Spleen (tissue), 13 donors: ENCODE data around the gene SLC7A14. TPM values are rescaled to one million over a fixed set of nuclear protein-coding genes. Genes with fewer than 3 reads are reported as not detected.
A peak's percentile ranks its signal among the peaks of the same experiment; 100 is the strongest.

Experiments
- DNase-seq: peaks from one replicate; pipeline ENCODE4 v3.0.0-alpha.2; 2020
- H3K27ac ChIP-seq, 8 donors: fragments of 200-600 bp; sonication (generic) in 7 of 8; 1 replicate in 4 of 8; 2 replicates in 4 of 8; pipeline versions ENCODE4 v1.5.0 to v1.8.0; 2016 to 2021; ENCODE audit warnings: inconsistent platforms in 4 of 8, mild to moderate bottlenecking in 4 of 8, moderate library complexity in 1 of 8
- H3K27me3 ChIP-seq, 7 donors: fragments of 200-600 bp; sonication (generic) in 6 of 7; replicated peaks in 1 of 7; 1 replicate in 4 of 7; 2 replicates in 3 of 7; pipeline versions ENCODE4 v1.5.0 to v1.8.0; 2016 to 2021; ENCODE audit warnings: inconsistent platforms in 3 of 7, mild to moderate bottlenecking in 1 of 7
- H3K36me3 ChIP-seq, 6 donors: fragments of 200-600 bp; sonication (generic) in 5 of 6; 1 replicate in 4 of 6; 2 replicates in 2 of 6; pipeline versions ENCODE4 v1.5.0 to v1.8.0; 2016 to 2021; ENCODE audit warnings: inconsistent platforms in 2 of 6
- H3K4me1 ChIP-seq, 6 donors: fragments of 200-600 bp; sonication (generic) in 5 of 6; 1 replicate in 3 of 6; 2 replicates in 3 of 6; pipeline versions ENCODE4 v1.5.0 to v1.8.0; 2016 to 2021; ENCODE audit warnings: inconsistent platforms in 3 of 6
- H3K4me3 ChIP-seq, 8 donors: fragments of 200-600 bp; sonication (generic) in 7 of 8; 1 replicate in 4 of 8; 2 replicates in 4 of 8; pipeline versions ENCODE4 v1.5.0 to v1.8.0; 2016 to 2021; ENCODE audit warnings: inconsistent platforms in 4 of 8, mild to moderate bottlenecking in 4 of 8, moderate library complexity in 2 of 8
- H3K9me3 ChIP-seq, 8 donors: fragments of 200-600 bp; sonication (generic) in 7 of 8; 1 replicate in 4 of 8; 2 replicates in 4 of 8; pipeline versions ENCODE4 v1.5.0 to v1.8.0; 2016 to 2021; ENCODE audit warnings: inconsistent platforms in 4 of 8
- CTCF ChIP-seq, 11 experiments: fragments of 200-600 bp in 7 of 11; fragments of 450-650 bp in 4 of 11; sonication (generic) in 4 of 11; IDR thresholded peaks in 8 of 11; conservative IDR thresholded peaks in 3 of 11; 1 replicate in 7 of 11; 2 replicates in 4 of 11; pipeline versions ENCODE4 v1.4.0 to v1.8.0; 2016 to 2021; ENCODE audit warnings: antibody characterized with exemption in 11 of 11, inconsistent platforms in 4 of 11, mild to moderate bottlenecking in 1 of 11
- POLR2A ChIP-seq, 3 donors: fragments of 450-650 bp; IDR thresholded peaks; one replicate each; pipeline ENCODE4 v1.5.1; 2017; ENCODE audit warnings: antibody characterized with exemption in 3 of 3, mild to moderate bottlenecking in 1 of 3
- POLR2AphosphoS5 ChIP-seq, 3 donors: sonication (generic); formaldehyde crosslinking; IDR thresholded peaks; one replicate each; pipeline ENCODE4 v1.5.1; 2017; ENCODE audit warnings: antibody characterized with exemption in 3 of 3
- WGBS, 5 donors: extraction: QIAGEN DNeasy Blood & Tissue Kit in 3 of 5; methylation state at CpG; one replicate each; pipeline versions ENCODE4 v1.1.5 to v1.1.7; 2013 to 2018; 5-methylcytosine and 5-hydroxymethylcytosine counted together
- intact Hi-C: fragments of 100-400 bp; cut with DNase I; formaldehyde crosslinking; loops from one replicate; pipeline ENCODE4 v1.15.0; 2023; ENCODE audit warnings: low total_unique reads
- long read RNA-seq, 2 donors: transcript quantifications; one replicate each; lab custom pipeline, GENCODE V29; 2026
- polyA plus RNA-seq, 3 donors: library from polyadenylated mRNA; stranded (reverse); fragments of 200-250 nt; gene quantifications; one replicate each; pipeline ENCODE4 v1.2.1, GENCODE V29; 2013
- total RNA-seq, 7 donors: library from RNA; depleted of rRNA in 3 of 7; stranded (reverse); fragments of >200 nt in 3 of 7; fragmentation: NEBNext Ultra II Directional in 4 of 7; extraction: Animal tissue kit (Norgen Biotek cat#: 25700) in 4 of 7; gene quantifications; one replicate each; pipeline versions ENCODE4 v1.1.0 to v1.2.1, GENCODE V29; 2016 to 2021
- donor health status: healthy with polysubstance abuse.
- donor health status: DM: no; HTN: no; CAD: no; lungs with moderate emphysema.
- donor health status: DM: no; HTN: no; CAD: no.
- donor health status: Bipolar disorder and iron deficiency.
- donor health status: healthy.
- donor health status: DM: no; HTN: no; CAD: no.
- donor health status: DM: yes; HTN: yes; CAD: no.

Gene SLC7A14
- not detected for total RNA-seq
- polyA plus RNA-seq = under 1 TPM in 1 of 3 donors, not detected in 2; under 0.01 TPM
- long read RNA-seq, donor 1 = 0 reads
- long read RNA-seq, donor 2 = 0 reads

- Histone ChIP-seq H3K36me3 (no peaks in the 10 kb centered on the region), H3K27ac (no peak within 1 kb of the TSS), H3K4me3 (peak within 1 kb of the TSS in 2 of 8 donors; percentile 9 to 38), H3K4me1 (peaks cover 0 to 11% (median 2%) of the 10 kb centered on the region in 6 donors), H3K27me3 (peaks cover 6 to 66% (median 41%) of the 10 kb centered on the region in 7 donors), H3K9me3 (peaks cover 0 to 11% (median 0%) of the 10 kb centered on the region in 8 donors)
- no peak for DNase-seq
- no peak for TF ChIP-seq POLR2AphosphoS5 (IDR thresholded peaks at IDR 0.05)
- intact Hi-C loops = no loop called here
- WGBS, 5 donors = 12 to 18% (median 17%) methylated on average over 7 to 12 of the region's 12 CpGs
Observed at GRCh38 chr3:170585937-170586310, at the start of gene SLC7A14. Gene SLC7A14 (minus strand): TSS chr3:170586075. CDS start chr3:170526936, 59,139 bp downstream.

DNA sequence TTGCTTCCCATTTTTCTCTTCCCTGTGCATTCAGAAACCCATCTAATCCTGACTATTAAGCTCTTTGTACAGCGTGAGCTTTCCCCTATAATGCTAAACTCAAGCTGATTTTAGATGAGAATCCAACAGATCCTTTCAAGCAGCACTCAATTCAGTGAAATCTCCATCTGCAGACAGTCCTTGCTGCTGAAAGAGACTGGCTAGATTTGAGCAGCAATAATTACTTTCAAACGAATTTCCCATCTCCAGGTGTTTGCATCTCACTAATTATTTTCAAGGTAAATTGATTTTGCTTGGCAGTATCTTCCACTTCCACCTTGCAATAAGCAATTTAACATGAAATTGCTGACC is 49.5 kb upstream of the SLC7A14 start:
- H3K27ac ChIP-seq = no peak overlapping the region
- H3K4me1 ChIP-seq = no peaks in the 10 kb centered on the region
- WGBS, 5 donors = 50 to 69% (median 64%) methylated on average over 2 of the region's 2 CpGs
- no peak overlapping the region for H3K4me3 ChIP-seq
- no peaks in the 10 kb centered on the region for H3K36me3 ChIP-seq
- no peak for DNase-seq
- peaks cover 0 to 22% (median 0%) of the 10 kb centered on the region in 7 donors for H3K27me3 ChIP-seq
- no peak for TF ChIP-seq CTCF (IDR thresholded peaks at IDR 0.05 in 8 of 11, conservative IDR thresholded peaks at IDR 0.05 in 3 of 11)
- no peak for TF ChIP-seq POLR2A (IDR thresholded peaks at IDR 0.05)
- no peak for TF ChIP-seq POLR2AphosphoS5 (IDR thresholded peaks at IDR 0.05)
- H3K9me3 ChIP-seq = no peaks in the 10 kb centered on the region
- intact Hi-C loops = no loop called here

- Histone ChIP-seq H3K9me3 (no peaks in the 10 kb centered on the region), H3K27me3 (peaks cover 0 to 27% (median 0%) of the 10 kb centered on the region in 7 donors), H3K36me3 (no peaks in the 10 kb centered on the region), H3K4me1 (no peaks in the 10 kb centered on the region), H3K4me3 (no peak overlapping the region), H3K27ac (no peak overlapping the region)
- TF ChIP-seq POLR2AphosphoS5 (IDR thresholded peaks at IDR 0.05) (no peak), CTCF (IDR thresholded peaks at IDR 0.05 in 8 of 11, conservative IDR thresholded peaks at IDR 0.05 in 3 of 11) (no peak), POLR2A (IDR thresholded peaks at IDR 0.05) (no peak)
- WGBS, 5 donors = 67 to 83% (median 79%) methylated on average over 3 of the region's 3 CpGs
- intact Hi-C loops = no loop called here
- DNase-seq = no peak
Observed at GRCh38 chr3:170634663-170635384, 48.9 kb upstream of the SLC7A14 start.

DNA sequence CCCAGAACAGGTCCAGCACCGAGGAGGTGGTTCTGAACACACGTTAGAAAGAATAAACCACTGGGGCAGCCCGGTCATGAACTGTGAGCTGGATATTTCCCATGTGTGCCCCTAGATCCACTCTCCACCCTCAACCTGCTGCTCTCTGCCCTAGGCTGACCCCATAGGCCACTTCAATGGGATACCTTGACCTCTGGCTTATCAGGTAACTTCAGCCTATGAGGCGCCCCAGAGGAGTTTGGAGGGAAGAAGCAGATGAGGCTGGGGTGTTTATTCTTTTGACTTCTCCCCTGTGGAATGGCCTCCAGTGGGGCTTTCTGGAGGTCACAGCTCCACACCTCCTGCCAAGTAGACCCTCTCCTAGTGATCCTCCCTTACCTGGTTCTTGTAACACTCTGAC is 47.7 kb upstream of the SLC7A14 start:
- no peaks in the 10 kb centered on the region for H3K36me3 ChIP-seq
- DNase-seq = no peak
- WGBS, 5 donors = 73 to 88% (median 84%) methylated on average over 4 of the region's 4 CpGs

More for the DNA sequence above, 47.7 kb upstream of the SLC7A14 start:
- H3K9me3 ChIP-seq = no peaks in the 10 kb centered on the region
- H3K27me3 ChIP-seq = peaks cover 0 to 40% (median 0%) of the 10 kb centered on the region in 7 donors
- no peaks in the 10 kb centered on the region for H3K4me1 ChIP-seq
- intact Hi-C loops = no loop called here
- H3K4me3 ChIP-seq = no peak overlapping the region
- H3K27ac ChIP-seq = no peak overlapping the region
- TF ChIP-seq POLR2A (IDR thresholded peaks at IDR 0.05) (no peak), POLR2AphosphoS5 (IDR thresholded peaks at IDR 0.05) (no peak), CTCF (IDR thresholded peaks at IDR 0.05 in 8 of 11, conservative IDR thresholded peaks at IDR 0.05 in 3 of 11) (no peak)
